Fibroblast of peridontal ligament (primary cell): ENCODE data around the gene ING5.

Experiments used
- DNase-seq: peaks from one replicate; pipeline ENCODE4 v3.0.0-alpha.2; 2010; ENCODE audit errors: extremely low read depth

Gene ING5

DNA sequence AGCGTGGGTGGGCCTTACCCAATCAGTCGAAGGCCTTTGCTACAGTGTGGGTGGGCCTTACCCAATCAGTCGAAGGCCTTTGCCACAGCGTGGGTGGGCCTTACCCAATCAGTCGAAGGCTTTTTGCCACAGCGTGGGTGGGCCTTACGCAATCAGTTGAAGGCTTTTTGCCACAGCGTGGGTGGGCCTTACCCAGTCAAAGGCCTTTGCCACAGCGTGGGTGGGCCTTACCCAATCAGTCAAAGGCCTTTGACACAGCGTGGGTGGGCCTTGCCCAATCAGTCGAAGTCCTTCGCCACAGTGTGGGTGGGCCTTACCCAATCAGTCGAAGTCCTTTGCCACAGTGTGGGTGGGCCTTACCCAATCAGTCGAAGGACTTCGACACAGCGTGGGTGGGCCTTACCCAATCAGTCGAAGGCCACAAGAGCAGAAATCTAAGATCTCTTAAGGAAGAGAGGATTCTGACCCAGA is 58.5 kb downstream of the ING5 start:
- DNase-seq, result no peak

DNA sequence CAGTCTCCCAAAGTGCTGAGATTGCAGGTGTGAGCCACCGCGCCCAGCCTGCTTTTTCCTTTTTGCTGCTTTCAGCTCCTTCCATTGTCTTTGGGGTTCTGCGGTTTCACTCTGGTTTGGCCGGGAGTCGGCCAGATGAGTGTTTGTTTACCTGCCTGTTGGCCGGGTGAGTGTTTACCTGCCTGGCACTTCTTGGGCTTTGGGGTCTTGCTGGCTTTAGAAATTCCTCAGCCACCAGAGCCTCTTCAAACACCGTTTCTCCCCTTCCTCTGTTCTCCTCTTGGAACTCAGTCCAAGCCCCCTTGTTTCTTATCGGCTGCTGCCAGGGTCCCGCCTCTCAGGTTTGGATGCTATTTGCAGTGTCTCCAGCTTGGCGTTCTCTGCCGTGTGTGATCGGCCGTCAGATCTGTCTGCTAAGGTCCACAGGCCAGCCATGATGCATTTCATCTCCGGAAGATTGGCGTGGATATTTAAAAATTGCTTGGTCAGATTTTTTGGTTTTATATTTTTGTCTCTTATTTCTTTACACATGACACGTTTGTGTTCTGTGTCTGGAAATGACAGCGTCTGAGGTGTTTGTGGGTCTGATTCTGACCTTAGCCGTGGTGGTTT is 60.6 kb downstream of the ING5 start:
- DNase-seq, result no peak

DNA sequence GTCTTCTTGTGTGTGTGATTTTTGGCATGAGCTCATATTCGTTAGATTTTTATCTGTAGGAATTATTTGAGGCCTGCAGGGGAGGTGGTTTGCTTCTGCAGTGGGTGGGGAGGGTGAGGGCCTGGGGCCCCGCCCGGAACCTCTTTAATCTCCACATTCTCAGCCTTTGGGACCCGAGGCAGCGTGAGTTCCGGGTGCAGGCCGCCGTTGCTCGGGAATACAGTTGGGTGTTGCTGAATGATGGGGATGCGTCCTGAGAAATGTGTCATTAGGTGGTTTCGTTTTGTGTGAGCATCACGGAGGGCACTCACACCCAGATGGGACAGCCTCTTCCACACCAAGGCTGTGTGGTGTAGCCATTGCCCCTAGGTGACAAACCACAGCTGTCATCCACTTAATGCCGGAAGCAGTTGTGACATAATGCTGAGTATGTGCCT is 61.1 kb downstream of the ING5 start:
- DNase-seq, result no peak

DNA sequence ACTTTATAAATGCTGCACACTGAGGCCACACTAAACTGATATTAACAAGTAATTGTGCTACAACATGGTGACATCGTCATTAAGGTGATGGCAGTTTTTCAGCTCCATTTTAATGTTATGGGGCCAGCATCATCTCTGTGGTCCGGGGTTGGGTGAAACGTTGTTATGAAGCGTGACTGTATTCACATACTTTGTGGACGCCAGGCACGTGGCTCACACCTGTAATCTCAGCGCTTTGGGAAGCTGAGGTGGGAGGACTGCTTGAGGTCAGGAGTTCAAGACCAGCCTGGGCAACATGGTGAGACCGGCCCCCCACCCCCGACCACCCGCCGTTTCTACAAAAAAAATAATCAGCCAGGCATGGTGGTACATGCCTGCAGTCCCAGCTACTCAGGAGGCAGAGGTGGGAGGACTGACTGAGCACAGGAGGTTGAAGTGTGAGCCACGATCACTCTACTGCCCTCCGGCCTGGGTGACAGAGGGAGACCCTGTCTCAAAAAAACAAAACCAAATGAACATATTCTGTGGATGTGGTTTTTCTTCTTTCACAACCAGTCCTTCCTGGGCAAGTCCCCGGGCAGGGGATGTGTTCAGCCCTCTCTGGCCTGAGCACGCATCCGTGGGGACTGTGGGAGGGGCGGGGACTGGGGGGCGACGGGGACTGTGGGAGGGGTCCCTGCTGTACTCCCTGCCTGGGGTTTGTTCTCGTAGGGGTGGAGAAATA is 61.9 kb downstream of the ING5 start:
- no peak for DNase-seq

DNA sequence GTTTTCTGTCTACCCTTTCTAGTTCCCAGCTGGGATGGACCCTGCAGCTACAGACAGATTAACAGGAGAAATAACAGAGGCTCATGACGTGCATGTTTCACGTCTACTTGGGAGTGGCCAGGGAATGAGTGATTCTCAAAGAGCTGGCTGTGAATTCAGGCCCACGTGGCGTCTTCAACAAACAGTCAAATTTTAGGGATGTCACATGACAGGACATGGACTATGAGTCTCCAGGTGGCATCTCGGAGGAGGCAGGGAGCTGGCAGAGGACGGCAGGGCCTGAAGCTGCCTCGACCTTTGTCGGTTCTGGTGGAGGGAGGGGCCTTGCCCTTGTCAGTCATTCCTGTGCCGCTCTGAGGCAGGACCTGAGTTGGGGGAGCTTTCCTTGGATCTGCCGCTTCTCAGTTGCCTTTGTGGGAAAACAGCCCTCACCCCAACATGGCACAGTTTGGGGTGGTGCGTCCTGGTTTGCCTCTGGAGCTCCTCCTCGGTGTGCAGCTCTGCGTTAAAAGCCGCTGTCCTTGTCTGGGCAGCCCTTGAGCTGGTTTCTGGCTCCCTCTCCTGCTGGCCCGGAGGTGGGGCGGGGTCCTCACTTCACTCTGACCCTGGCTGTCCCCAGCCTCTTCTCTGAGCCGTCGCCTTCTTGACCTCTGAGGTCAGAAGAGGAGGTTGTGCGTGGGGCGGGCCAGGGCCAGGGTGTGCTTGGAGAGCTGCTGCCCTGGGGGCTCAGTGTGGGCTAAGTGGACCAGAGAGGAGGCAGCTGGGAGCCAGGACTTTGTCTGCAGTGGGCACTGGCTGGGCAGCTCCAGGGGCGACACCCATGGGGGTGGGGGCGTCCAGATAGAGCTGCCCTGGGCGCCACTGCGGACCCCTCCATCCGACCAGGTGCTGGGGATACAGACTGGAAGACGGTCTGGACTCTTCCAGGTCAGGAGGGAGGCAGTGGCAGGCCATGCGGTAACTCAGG is 62.7 kb downstream of the ING5 start:
- DNase-seq, result no peak

DNA sequence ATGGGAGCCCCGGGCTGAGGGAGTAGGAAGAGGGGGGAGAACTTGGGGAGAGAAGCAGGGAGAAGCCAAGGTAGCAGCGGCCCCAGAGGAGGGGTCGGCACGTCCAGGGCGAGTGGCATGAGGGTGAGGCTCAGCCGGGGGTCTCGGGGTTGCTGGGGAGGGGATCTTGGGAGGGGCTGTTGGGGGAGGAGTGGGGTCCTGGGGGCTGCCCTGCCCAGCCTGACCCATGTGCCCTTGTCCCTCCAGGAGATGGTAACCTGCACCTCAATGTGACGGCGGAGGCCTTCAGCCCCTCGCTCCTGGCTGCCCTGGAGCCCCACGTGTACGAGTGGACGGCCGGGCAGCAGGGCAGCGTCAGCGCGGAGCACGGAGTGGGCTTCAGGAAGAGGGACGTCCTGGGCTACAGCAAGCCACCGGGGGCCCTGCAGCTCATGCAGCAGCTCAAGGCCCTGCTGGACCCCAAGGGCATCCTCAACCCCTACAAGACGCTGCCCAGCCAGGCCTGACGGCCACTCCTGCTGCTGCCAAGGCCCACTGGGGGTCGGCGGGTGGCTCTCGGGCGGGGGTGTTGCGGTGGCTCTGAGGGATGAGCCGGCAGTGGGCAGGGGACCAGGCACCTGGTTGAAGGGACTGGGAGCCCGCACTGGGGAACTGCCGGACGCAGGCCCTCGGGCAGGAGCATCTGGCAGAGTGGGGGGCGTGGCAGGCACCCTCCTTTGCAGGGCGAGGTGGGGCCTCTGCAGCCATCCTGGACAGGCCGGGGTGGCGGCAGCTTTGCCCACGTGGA is 65.8 kb downstream of the ING5 start:
- no peak for DNase-seq

DNA sequence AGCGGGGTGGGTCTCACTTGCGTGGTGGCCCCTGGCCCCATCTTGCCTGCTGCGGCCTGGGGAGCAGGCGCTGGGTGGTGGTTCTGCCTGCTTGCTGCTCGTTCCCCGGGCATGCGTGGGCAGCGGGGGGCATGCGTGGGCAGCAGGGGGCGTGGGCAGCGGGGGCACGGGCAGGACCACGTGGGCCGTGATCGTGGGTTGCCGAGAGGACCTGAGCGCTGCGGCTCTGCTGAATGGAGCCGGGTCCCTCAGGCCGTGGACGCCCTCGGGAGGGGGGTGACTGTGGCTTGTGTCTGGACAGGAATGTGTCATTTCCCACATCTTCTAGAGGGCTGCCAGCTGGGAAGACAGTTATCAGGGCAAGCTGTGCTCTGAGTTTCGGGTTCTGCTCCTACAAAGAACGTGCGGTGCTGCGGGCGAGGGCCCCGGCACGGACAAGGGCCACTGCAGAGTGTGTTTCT is 66.4 kb downstream of the ING5 start:
- DNase-seq, result no peak

DNA sequence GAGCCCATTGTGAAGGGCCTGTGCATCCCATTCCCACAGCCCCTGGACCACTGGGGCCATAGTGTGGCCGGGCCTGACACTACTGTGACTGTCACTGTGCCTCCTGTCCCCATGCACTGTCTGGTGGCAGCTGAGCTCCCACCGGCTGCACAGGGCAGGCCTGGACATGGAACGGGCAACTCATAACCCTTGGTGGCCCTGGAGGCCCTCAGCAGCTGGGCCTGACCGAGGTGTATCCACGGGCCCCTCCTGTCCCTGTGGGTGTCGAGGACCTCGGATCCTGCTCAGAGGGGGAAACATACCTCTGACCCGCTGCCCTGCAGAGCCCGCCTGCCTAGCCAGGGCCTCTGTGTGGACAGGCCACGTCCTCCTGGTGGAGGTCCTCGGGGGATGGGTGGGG is 67.0 kb downstream of the ING5 start:
- no peak for DNase-seq

DNA sequence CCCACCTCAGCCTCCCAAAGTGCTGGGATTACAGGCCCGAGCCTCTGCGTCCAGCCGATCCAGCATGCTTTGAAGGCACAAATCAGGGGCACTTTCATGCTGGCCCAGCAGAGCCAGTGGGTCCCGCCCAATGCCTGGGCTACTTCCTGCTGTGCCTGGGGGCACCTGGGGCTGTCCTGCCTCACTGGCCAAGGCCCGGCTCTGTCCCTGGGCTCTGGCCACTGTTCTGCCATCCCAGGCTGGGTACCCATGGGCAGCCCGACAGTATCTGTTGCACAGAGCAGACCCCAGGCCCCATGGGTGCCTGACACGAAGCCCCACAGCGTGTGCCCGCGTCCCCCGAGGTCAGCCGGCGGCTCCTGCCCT is 68.0 kb downstream of the ING5 start:
- no peak for DNase-seq

DNA sequence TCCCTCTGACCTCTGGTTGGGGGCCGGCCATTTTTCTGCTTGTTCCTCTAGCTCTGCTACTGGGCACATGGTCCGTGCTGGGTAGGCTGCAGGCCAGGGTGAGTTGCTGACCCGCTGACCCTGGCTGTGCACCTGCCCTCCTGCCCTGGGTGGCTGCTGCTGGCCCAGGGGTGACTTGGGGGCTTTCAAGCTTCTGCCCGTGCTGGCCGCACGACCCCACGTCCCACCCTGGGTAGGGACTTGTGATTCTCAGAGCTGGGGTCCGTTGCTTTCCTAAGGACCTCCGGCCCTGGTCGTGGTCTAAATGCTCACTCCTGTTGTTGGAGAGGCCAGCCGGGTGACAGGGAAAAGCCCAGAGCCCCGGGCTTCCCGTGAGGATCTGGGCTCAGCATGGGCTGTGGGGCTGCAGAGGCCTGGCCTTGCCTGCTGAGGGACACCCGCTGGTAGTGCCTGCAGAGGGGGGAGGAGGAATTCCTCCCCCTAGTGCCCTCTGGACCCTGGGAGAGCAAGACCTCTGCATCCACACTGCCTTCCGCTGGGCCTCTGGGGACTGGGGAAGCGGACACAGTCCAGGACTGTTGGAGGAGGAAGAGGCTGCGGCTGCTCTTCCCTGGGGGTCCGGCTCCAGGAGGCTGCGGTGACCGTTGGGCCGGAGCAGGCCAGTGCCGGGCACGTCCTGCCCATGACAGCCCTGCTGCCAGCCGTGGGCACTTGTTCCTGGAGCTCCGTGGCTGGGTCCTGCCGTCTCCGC is 68.5 kb downstream of the ING5 start:
- DNase-seq, result no peak

DNA sequence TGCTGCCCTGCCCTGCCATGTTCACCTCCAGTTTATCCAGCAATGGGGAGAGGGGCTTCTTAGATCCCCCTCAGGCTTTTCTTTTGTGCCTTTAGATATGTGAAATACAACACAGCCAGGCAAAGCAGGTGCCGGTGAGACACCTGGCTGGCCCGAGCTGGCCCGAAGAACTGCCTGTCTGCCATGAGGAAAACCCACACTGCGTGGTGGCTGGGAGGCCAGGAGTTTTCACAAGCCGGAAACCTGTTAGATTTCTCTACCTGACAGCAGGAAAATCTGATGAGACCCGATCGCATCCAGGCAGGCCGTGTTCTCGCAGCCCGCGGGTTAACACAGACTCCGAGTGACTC is 69.1 kb downstream of the ING5 start:
- DNase-seq, result no peak

DNA sequence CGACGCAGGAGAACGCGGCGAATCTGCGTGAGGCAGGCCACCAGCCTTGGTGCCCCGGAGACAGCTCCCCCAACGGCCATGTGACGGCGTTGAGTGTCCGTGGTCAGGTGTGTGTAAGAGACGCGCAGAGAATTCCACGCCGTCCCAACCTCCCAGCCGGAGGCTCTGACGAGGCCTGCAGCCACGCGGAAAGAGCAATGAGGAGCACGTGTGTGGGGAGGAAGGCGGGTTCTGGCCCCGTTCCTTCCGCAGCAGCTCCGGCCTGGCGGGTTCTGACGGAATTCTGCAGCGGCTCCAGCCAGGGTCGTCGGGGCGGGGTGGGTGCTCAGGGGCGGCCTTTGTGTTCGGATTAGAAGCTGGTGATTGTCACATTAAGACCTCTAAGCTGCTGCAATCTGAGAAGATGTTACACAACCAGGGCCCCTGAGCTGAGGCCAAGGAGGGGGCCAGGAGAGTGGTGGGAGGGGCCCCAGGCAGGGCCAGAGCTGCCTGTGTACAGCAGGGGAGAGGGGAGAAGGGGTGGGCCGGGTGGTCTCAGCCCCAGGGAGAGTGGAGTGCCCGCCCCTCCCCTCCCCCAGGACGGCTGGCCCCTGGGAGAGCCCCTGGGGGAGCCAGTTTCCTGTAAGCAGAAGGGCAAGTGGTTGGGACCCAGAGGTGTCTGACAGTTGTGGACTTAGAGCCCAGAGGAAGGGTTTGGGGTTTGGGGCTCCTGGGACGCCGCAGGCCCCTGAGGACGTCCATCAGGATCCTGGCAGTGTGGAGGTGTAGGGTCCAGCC is 69.6 kb downstream of the ING5 start:
- peak; percentile 29 for DNase-seq

DNA sequence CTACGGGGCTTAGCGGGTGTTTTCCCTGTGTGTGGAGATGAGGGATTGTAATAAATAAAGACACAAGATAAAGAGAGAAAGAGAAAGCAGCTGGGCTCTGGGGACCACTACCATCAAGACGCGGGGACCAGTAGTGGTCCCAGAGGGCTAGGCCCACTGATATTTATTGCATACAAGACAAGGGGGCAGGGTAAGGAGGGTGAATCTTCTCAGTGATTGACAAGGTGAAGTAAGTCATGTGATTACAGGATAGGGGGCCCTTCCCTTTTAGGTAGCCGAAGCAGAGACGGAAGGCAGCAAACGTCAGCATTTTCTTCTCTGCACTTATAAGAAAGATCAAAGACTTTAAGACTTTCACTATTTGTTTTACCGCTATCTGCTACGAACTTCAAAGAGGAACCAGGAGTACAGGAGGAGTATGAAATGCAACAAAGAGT is 70.2 kb downstream of the ING5 start:
- no peak for DNase-seq

DNA sequence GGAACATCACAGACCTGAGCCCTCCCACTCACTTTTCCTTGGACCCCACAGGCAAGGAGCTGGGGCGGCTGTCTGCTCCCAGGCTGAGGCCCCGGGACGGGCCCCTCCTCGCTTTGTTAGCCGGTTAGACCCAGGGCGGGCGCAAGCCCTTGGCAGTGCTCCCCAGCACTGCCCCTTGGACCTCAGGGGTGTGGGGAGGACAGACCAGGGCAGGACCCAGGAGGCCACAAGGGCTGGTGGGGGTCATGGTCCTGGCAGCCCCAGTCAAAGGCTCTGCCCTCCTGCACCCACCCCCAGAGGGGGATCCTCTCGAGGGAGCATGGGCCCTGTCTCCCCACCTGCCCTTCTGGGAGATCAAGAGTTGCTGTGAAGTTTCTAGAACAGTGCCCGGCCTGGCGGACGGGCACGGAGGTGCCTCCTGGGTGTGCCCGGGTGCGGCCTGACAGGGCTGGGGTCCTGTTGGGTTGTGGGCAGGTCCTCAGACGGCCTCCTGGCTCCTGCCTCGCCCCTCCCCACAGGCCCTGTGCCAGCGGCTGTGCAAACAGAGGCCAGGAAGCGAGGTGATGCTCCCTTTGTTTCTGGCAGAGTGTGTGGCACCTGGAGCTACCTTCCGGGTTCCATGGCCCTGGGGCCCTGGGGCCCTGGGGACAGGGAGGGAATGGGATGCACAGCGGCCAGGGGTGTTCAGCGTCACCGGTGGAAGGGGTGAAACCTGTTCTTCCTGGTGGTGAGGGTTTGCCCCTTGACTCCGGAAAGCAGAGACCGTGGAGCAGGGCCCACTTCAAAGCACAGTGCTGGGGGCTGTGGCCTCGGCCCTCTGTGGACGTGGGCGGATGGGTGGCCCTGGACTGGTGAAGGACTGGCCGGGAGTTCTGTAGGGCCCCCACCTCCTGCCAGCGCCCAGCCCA is 71.9 kb downstream of the ING5 start:
- no peak for DNase-seq

DNA sequence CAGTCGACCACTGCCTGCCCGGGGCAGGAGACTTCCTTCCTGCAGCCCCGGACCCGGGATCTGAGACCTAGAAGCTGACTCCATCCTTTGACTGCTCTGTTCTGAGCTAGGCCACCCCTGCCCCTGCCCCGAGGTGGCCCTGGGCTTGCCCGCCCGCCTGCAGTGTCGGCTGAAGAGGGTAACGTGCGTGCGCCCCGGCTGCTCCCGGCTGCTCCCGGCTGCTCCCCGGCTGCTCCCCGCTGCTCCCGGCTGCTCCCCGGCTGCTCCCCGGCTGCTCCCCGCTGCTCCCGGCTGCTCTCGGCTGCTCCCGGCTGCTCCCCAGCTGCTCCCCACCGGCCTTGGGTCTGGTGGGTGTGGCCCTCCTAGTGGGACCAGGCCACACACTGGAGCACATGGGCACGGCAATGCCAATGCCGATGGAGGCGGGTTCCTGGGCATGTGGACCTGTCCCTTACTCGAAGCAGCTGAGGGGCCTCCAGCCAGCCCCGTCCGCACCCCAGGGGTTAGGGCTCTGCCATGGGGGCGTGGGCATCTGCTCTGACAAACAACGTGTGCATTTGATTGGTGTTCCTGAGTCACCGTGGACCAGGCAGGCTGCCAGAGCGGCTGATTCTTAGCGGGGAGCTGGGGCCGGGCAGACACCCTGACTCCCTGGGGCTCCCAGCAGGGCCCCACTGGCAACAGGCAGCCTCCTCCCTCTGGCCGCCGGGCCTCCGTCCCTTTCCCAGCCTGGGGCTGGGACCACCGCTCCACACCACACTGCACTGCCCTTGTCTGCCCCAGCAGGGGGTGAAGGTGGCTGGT is 72.8 kb downstream of the ING5 start:
- DNase-seq, result peak; percentile 49

DNA sequence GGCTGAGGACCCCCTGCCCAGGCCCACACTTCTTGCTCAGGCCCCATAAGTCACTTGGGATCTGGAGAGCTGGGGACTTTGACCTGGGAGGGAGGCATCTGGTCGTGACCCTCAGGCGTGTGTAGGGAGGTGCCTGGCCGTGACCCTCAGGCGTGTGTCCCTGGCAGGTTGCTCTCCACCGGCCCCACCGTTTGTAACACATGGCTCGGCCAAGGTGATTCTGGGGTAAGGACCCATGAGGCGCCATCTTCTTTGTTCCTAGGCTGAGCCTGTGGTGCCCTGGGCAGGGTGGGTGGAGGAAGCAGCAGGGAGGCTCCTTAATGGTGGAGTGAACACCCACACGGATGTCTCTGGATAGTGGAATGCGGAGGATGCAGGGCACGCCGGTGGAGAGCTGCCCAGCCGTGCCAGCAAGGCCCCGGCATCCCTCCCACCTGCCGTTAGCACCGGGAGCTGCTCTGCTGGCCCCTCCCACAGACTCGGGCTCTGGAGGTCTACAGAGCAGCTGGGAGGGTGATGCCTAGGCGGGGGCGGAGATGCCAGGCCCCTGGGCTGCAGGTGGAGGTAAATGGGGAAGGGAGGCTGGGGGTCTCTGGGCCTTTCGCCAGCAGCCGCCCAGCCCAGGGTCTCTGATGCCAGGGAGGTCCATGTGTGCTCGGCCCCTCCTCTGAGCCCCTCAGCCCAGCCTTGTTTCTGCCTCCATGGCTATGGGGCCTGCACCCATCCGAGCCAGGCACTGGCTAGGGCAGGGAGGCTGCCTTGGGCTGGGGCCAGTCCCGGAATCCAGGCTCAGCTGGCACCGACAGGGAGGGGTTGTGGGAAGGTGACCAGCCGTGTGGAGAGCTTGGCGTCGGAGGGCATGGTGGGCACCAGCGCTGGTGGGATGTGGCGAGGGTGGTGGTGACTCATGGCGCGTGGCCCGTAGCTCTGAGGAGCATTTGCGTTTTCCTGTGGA is 73.7 kb downstream of the ING5 start:
- no peak for DNase-seq
